RWPE2 (cell line): Measurements from ENCODE around the gene TMEM187.
A peak's percentile ranks its signal among the peaks of the same experiment; 100 is the strongest.
"Not testable (repeated sequence)": the region's sequence is repeated elsewhere in the genome, so short reads cannot be mapped to it uniquely, and the experiment has no call there.

Experiments used
- ATAC-seq: fragments of 200-7000 bp; cut with Tn5 transposase; 3 replicates; pipeline ENCODE4 v1.9.1; 2021; ENCODE audit warnings: low read depth
- DNase-seq: peaks from one replicate; pipeline ENCODE4 v3.0.0-alpha.2; 2020; ENCODE audit warnings: low spot score
- H3K27ac ChIP-seq: fragments of 450-650 bp; 2 replicates; pipeline ENCODE4 v1.5.1; 2017; ENCODE audit warnings: mild to moderate bottlenecking; ENCODE audit not compliant: poor library complexity, severe bottlenecking
- H3K27me3 ChIP-seq: fragments of 250-450 bp; sonication (Bioruptor Pico); 2 replicates; pipeline ENCODE4 v1.5.1; 2021; ENCODE audit warnings: mild to moderate bottlenecking, moderate library complexity; ENCODE audit not compliant: insufficient read depth, poor library complexity, severe bottlenecking
- H3K36me3 ChIP-seq: fragments of 250-450 bp; sonication (Bioruptor Pico); 2 replicates; pipeline ENCODE4 v1.5.1; 2020; ENCODE audit warnings: low read depth, mild to moderate bottlenecking, moderate library complexity
- H3K4me1 ChIP-seq: fragments of 250-450 bp; sonication (Bioruptor Pico); 2 replicates; pipeline ENCODE4 v1.5.1; 2021; ENCODE audit warnings: mild to moderate bottlenecking, moderate library complexity; ENCODE audit not compliant: insufficient read depth, poor library complexity, severe bottlenecking
- H3K4me3 ChIP-seq: fragments of 250-450 bp; sonication (Bioruptor Pico); 2 replicates; pipeline ENCODE4 v1.5.1; 2021; ENCODE audit warnings: mild to moderate bottlenecking, moderate library complexity; ENCODE audit not compliant: severe bottlenecking
- H3K9me3 ChIP-seq: fragments of 250-450 bp; sonication (Bioruptor Pico); 2 replicates; pipeline ENCODE4 v1.5.1; 2021; ENCODE audit warnings: mild to moderate bottlenecking, moderate library complexity; ENCODE audit not compliant: severe bottlenecking
- CTCF ChIP-seq: fragments of 450-650 bp; IDR thresholded peaks from one replicate; pipeline ENCODE4 v1.5.1; 2017; ENCODE audit warnings: mild to moderate bottlenecking, moderate library complexity; ENCODE audit not compliant: poor library complexity, severe bottlenecking

Gene TMEM187

GRCh38 chrX:153973127-153974002 is 811 bp downstream of the TMEM187 start:
- no peak for DNase-seq
- peak overlapping the region; percentile 88 for H3K4me3 ChIP-seq
- no peak for ATAC-seq
- no peaks in the 10 kb centered on the region for H3K4me1 ChIP-seq
- no peaks in the 10 kb centered on the region for H3K9me3 ChIP-seq
- H3K27me3 ChIP-seq = no peaks in the 10 kb centered on the region
- peak overlapping the region; percentile 92 for H3K27ac ChIP-seq
- no peak for TF ChIP-seq CTCF
- H3K36me3 ChIP-seq = peaks cover 15% of the 10 kb centered on the region

GRCh38 chrX:153974003-153974725 is 1.6 kb downstream of the TMEM187 start:
- DNase-seq (no peak), ATAC-seq (no peak)
- Histone ChIP-seq H3K4me3 (no peak overlapping the region), H3K27ac (peak overlapping the region; percentile 92), H3K4me1 (no peaks in the 10 kb centered on the region), H3K36me3 (peaks cover 7% of the 10 kb centered on the region), H3K9me3 (no peaks in the 10 kb centered on the region), H3K27me3 (no peaks in the 10 kb centered on the region)
- TF ChIP-seq CTCF = no peak

- no peak overlapping the region for H3K27ac ChIP-seq
- no peaks in the 10 kb centered on the region for H3K9me3 ChIP-seq
- no peaks in the 10 kb centered on the region for H3K4me1 ChIP-seq
- H3K27me3 ChIP-seq = no peaks in the 10 kb centered on the region
- no peak for ATAC-seq
- DNase-seq = no peak
- H3K36me3 ChIP-seq = peaks cover under 1% of the 10 kb centered on the region; the same call in 1 of the 2 replicates
- no peak for TF ChIP-seq CTCF
- no peak overlapping the region for H3K4me3 ChIP-seq
Measured at GRCh38 chrX:153974726-153975286, 2.3 kb downstream of the TMEM187 start.

- not testable (repeated sequence) for H3K4me3 ChIP-seq, H3K27ac ChIP-seq, H3K4me1 ChIP-seq, H3K9me3 ChIP-seq, H3K27me3 ChIP-seq, H3K36me3 ChIP-seq, ATAC-seq, DNase-seq
Measured at GRCh38 chrX:153980394-153980793, 7.8 kb downstream of the TMEM187 start.

- no peak overlapping the region for H3K4me3 ChIP-seq
- H3K27ac ChIP-seq = no peak overlapping the region
- H3K36me3 ChIP-seq = no peaks in the 10 kb centered on the region
- DNase-seq (no peak), ATAC-seq (no peak)
- H3K27me3 ChIP-seq = no peaks in the 10 kb centered on the region
- no peaks in the 10 kb centered on the region for H3K9me3 ChIP-seq
- no peak for TF ChIP-seq CTCF
- no peaks in the 10 kb centered on the region for H3K4me1 ChIP-seq
Measured at GRCh38 chrX:153981231-153981630, 8.7 kb downstream of the TMEM187 start.
